HCEC 1CT (cell line): ENCODE measurements around the gene SRSF5.
"Not testable (repeated sequence)": the region's sequence is repeated elsewhere in the genome, so short reads cannot be mapped to it uniquely, and the experiment has no call there.

Experiments used
- DNase-seq: peaks from one replicate; pipeline ENCODE4 v3.0.0-alpha.2; 2017

SRSF5 gene

DNA sequence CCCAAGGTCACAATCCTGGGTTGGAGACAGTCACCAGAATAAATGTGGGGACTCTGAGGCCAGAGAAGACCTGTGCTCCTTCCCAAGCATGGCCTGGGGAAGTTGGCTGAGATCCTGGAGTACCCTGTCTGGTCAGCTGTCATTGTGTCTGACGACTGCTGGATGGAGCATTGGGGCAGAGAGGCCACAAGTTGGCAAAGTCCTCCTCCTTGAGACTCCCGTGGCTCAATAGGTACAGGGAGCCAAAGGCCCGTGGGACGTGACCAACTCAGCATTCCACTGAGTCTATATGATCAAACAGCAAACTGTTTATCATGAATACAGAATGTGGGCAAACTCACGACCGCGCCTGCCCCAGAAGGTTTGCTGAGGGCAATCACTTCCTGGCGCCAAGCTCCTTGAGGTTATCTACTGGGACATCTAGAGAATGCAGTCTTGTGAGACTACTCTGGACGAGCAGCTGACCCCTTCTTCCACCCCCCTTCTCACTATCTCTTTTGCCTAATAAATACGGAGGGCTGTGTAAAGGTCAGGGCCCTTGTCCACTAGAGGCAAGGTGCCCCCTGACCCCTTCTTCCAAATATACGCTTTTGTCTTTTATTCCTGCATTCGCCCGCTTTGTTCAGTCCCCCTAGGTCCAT is 44.4 kb downstream of the SRSF5 start:
- no peak for DNase-seq

- no peak for DNase-seq
Measured at GRCh38 chr14:69811868-69812252, 44.9 kb downstream of the SRSF5 start.

DNA sequence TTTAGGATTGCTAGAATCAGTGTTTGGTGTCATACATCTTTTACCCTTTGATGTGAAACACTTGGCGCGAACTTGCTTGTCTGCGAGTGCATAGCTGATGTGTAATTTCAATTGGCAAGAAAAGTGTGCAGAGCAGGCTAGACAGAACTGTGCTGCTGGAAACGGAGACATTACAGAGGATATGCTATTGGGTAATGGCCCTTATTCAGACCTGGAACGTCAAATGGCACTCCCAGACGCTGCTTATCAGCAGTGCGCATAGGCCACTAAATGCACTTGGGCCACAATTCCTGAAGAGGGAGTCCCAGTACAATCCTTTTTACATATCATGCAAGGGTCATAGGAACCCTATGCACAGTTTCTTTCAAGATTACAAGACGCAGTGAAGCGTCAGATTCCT is 45.8 kb downstream of the SRSF5 start:
- DNase-seq, result no peak

GRCh38 chr14:69813346-69813745 is 46.4 kb downstream of the SRSF5 start:
- not testable (repeated sequence) for DNase-seq

DNA sequence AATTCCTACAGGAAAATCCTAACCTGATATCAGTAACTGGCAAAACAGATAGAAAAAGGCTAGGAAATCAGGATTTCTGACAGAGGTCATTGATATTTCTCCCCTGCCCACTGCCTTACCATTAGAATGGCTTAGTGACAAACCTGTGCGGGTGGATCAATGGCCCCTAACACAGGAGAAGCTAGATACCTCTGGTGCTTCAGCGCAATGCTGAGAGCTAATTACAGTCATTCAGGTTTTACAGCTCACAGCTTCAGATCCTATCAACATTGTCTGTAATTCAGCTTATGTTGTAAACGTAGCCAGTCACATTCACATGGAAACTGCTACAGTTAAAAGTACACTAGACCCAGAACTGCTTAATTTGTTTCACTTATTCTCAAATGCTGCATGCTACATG is 47.5 kb downstream of the SRSF5 start:
- DNase-seq, result no peak

DNA sequence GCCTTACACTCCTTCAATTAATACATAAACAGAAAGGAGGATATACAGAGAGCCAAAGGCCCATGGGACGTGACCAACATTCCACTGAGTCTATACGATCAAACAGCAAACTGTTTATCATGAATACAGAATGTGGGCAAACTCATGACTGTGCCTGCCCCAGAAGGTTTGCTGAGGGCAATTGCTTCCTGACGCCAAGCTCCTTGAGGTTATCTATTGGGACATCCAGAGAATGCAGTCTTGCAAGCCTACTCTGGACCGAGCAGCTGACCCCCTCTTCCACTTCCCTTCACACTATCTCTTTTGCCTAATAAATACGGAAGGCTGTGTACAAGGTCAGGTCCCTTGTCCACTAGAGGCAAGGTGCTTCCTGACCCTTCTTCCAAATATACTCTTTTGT is 48.6 kb downstream of the SRSF5 start:
- no peak for DNase-seq

DNA sequence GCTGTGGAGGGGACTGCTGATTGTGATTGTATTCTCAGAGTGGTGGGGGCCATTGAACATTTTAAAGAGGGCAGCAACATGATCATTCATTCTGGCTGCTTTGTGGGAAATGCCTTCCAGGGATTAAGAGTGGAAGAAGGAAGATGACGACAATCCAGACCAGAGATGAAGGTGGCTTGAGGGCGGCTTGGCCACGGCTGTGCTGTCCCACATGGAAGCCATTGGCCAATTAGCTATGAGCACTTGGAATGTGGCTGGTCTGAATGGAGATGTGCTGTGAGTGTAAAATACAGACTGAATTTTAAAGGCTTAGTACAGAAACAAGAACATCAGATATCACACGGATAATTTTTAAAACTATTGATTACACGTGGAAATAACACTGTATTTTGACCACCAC is 49.3 kb downstream of the SRSF5 start:
- DNase-seq, result no peak

- peak; percentile 51 for DNase-seq
Measured at GRCh38 chr14:69818758-69819191, 51.8 kb downstream of the SRSF5 start.

DNA sequence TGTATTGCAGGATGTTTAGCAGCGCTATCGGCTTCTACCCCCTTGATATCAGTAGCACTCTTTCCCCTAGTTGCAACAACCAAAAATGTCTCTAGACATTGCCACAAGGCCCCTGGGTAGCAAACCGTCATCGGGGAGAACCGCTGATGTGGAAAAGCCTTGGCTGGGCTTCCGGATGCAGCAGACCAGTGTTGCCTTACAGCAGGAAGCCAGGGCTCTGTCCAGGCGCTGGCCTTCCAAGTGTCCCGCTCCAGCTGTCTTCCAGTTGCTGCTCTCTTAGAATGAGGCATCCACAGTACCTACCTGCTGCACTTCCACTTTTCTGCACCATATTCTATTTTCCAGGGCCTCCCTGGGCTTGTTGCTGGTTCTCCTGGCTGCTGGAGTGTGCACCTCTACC is 52.7 kb downstream of the SRSF5 start:
- DNase-seq, result no peak

- DNase-seq, result no peak
Measured at GRCh38 chr14:69820991-69821390, 54.0 kb downstream of the SRSF5 start.
